Measurements from ENCODE around the gene NVL. TPM values are rescaled to one million over a fixed set of nuclear protein-coding genes. Genes with fewer than 3 reads are reported as not detected.

NVL gene
- total and polyA plus RNA-seq, 2 donors from 2014 or later: 16.3 to 24.0 TPM

GRCh38 chr1:224359207-224359606, 29.2 kb upstream of the NVL start:
- intact Hi-C loops (cut with DNase I): no loop called here
- H3K27me3 ChIP-seq (ENCODE audit: control insufficient read depth, insufficient read depth, low read length): no peaks in the 10 kb centered on the region
- H3K9ac ChIP-seq (ENCODE audit: low read length in 3 of 3): no peak overlapping the region
- FAIRE-seq: no peak
- H3K27ac ChIP-seq (ENCODE audit: low read depth in 2 of 2, low read length in 2 of 2): no peak overlapping the region
- no peak overlapping the region for H3K4me3 ChIP-seq (ENCODE audit: low read length in 3 of 3)
- H3K36me3 ChIP-seq (ENCODE audit: control insufficient read depth in 2 of 3, insufficient read depth in 3 of 3, low read length in 3 of 3): no peaks in the 10 kb centered on the region
- peaks cover 3 to 11% (median 10%) of the 10 kb centered on the region in 3 donors for H3K4me1 ChIP-seq (ENCODE audit: control insufficient read depth in 2 of 3, insufficient read depth in 2 of 3, low read depth in 1 of 3, low read length in 3 of 3)
- no peak for TF ChIP-seq CTCF (IDR thresholded peaks at IDR 0.05; ENCODE audit: borderline replicate concordance, extremely low read depth, insufficient read depth)
- no peak for DNase-seq
- no peaks in the 10 kb centered on the region for H3K9me3 ChIP-seq (ENCODE audit: control insufficient read depth in 2 of 3, insufficient read depth in 1 of 3, low read length in 3 of 3)

- H3K4me1 ChIP-seq (ENCODE audit: control insufficient read depth in 2 of 3, insufficient read depth in 2 of 3, low read depth in 1 of 3, low read length in 3 of 3): peaks cover 3 to 11% (median 10%) of the 10 kb centered on the region in 3 donors
- H3K9ac ChIP-seq (ENCODE audit: low read length in 3 of 3): peak overlapping the region in 2 of 3 donors; percentile 51 to 69
- intact Hi-C loops (cut with DNase I): no loop called here
- H3K36me3 ChIP-seq (ENCODE audit: control insufficient read depth in 2 of 3, insufficient read depth in 3 of 3, low read length in 3 of 3): no peaks in the 10 kb centered on the region
- DNase-seq: no peak
- no peaks in the 10 kb centered on the region for H3K9me3 ChIP-seq (ENCODE audit: control insufficient read depth in 2 of 3, insufficient read depth in 1 of 3, low read length in 3 of 3)
- FAIRE-seq: no peak
- no peak for TF ChIP-seq CTCF (IDR thresholded peaks at IDR 0.05; ENCODE audit: borderline replicate concordance, extremely low read depth, insufficient read depth)
- H3K27me3 ChIP-seq (ENCODE audit: control insufficient read depth, insufficient read depth, low read length): no peaks in the 10 kb centered on the region
- peak overlapping the region; percentile 69 to 86 (median 80) for H3K4me3 ChIP-seq (ENCODE audit: low read length in 3 of 3)
- H3K27ac ChIP-seq (ENCODE audit: low read depth in 2 of 2, low read length in 2 of 2): no peak overlapping the region
Observed at GRCh38 chr1:224358237-224358636, 28.3 kb upstream of the NVL start.

GRCh38 chr1:224357626-224358124, 27.7 kb upstream of the NVL start:
- H3K9me3 ChIP-seq (ENCODE audit: control insufficient read depth in 2 of 3, insufficient read depth in 1 of 3, low read length in 3 of 3): no peaks in the 10 kb centered on the region
- peak overlapping the region; percentile 55 to 82 (median 69) for H3K9ac ChIP-seq (ENCODE audit: low read length in 3 of 3)
- no peaks in the 10 kb centered on the region for H3K27me3 ChIP-seq (ENCODE audit: control insufficient read depth, insufficient read depth, low read length)
- FAIRE-seq (no peak), DNase-seq (peak in 1 of 5 donors; percentile 23)
- peak overlapping the region; percentile 91 to 93 for H3K27ac ChIP-seq (ENCODE audit: low read depth in 2 of 2, low read length in 2 of 2)
- intact Hi-C loops (cut with DNase I): no loop called here
- peaks cover 3 to 11% (median 10%) of the 10 kb centered on the region in 3 donors for H3K4me1 ChIP-seq (ENCODE audit: control insufficient read depth in 2 of 3, insufficient read depth in 2 of 3, low read depth in 1 of 3, low read length in 3 of 3)
- H3K36me3 ChIP-seq (ENCODE audit: control insufficient read depth in 2 of 3, insufficient read depth in 3 of 3, low read length in 3 of 3): no peaks in the 10 kb centered on the region
- peak overlapping the region; percentile 69 to 86 (median 80) for H3K4me3 ChIP-seq (ENCODE audit: low read length in 3 of 3)
- no peak for TF ChIP-seq CTCF (IDR thresholded peaks at IDR 0.05; ENCODE audit: borderline replicate concordance, extremely low read depth, insufficient read depth)
